ENCODE measurements around the gene CCNJL. TPM values are rescaled to one million over a fixed set of nuclear protein-coding genes. Genes with fewer than 3 reads are reported as not detected.

Gene CCNJL
- total and polyA plus RNA-seq, 2 of the 8 experiments (the other 6 are each of a cell fraction or from before 2014, with no cell fraction given) = 34.6 to 44.7 TPM

- H3K79me1 ChIP-seq (ENCODE audit: low read depth, low read length) = no peaks in the 10 kb centered on the region
- CTCF ChIA-PET (ENCODE audit: partially characterized antibody) = interaction anchor here (0.9 to 12.9 kb wide), 11 partner anchors 10 to 325 kb away, joined by 3 to 231 read pairs (median 7); partner anchors contain the start of gene C1QTNF2
- H3K4me1 ChIP-seq (replicated peaks in 1 of 4; ENCODE audit: control insufficient read depth in 3 of 4, insufficient read depth in 4 of 4, low read length in 3 of 4) = peaks cover 0 to 5% (median 4%) of the 10 kb centered on the region in 4 experiments; a peak in 5 of 7 replicates
- no peak overlapping the region for H2AFZ ChIP-seq (ENCODE audit: low read length)
- no peaks in the 10 kb centered on the region for H3K23me2 ChIP-seq (ENCODE audit: low read depth, low read length)
- no peak overlapping the region for H3K27ac ChIP-seq (ENCODE audit: low read depth, low read length)
- no peak overlapping the region for H2AK5ac ChIP-seq (ENCODE audit: low read depth, low read length)
- H3K4me2 ChIP-seq (ENCODE audit: insufficient read depth in 1 of 2, low read depth in 2 of 2, low read length in 2 of 2) = no peak overlapping the region
- no peak overlapping the region for H3K4me3 ChIP-seq (ENCODE audit: extremely low read depth in 1 of 4, insufficient read depth in 2 of 4, low read depth in 3 of 4, low read length in 4 of 4)
- H3K23ac ChIP-seq (ENCODE audit: insufficient read length) = no peak overlapping the region
- H4K91ac ChIP-seq (replicated peaks; ENCODE audit: insufficient read length, low read length) = no peak overlapping the region
- no peak overlapping the region for H3K18ac ChIP-seq (ENCODE audit: extremely low read depth, low read length)
- no peak for DNase-seq (ENCODE audit: low read depth in 1 of 2, low spot score in 2 of 2)
- no peak overlapping the region for H4K5ac ChIP-seq (ENCODE audit: insufficient read length, low read depth, low read length)
- no peak overlapping the region for H2BK12ac ChIP-seq (ENCODE audit: low read depth, low read length)
- H4K8ac ChIP-seq (ENCODE audit: extremely low read depth, insufficient read depth, low read length) = no peak overlapping the region
- WGBS, 2 experiments (ENCODE audit: extremely low coverage in 1 of 2, insufficient coverage in 1 of 2, insufficient read length in 1 of 2, insufficient replicate concordance in 2 of 2, low coverage in 1 of 2, low lambda C conversion rate in 2 of 2, missing lambda C conversion rate in 1 of 2) = 90% methylated on average over 6 of the region's 6 CpGs; no CpG with 5 or more reads in 1 of the 2 experiments
- no peaks in the 10 kb centered on the region for H3K79me2 ChIP-seq (ENCODE audit: control insufficient read depth in 1 of 2, insufficient read depth in 2 of 2, low read length in 2 of 2)
- H3K56ac ChIP-seq (replicated peaks; ENCODE audit: insufficient read length, low read depth, low read length) = no peak overlapping the region
- H3K36me3 ChIP-seq (ENCODE audit: control insufficient read depth in 2 of 4, insufficient read depth in 4 of 4, low read length in 3 of 4) = no peaks in the 10 kb centered on the region
- H2BK120ac ChIP-seq (replicated peaks; ENCODE audit: low read depth, low read length) = no peak overlapping the region
- FAIRE-seq = no peak
- POLR2A ChIA-PET (ENCODE audit: partially characterized antibody) = interaction anchor here (1.5 kb wide), 1 partner anchor 10 kb away, joined by 4 read pairs; no protein-coding TSS in a partner anchor
- no peaks in the 10 kb centered on the region for H4K20me1 ChIP-seq (replicated peaks in 1 of 2; ENCODE audit: control insufficient read depth in 1 of 2, insufficient read depth in 2 of 2, low read length in 2 of 2)
- H2BK15ac ChIP-seq (ENCODE audit: low read length) = no peak overlapping the region
- H2BK5ac ChIP-seq (ENCODE audit: low read depth, low read length) = no peak overlapping the region
- H3K9ac ChIP-seq (replicated peaks in 1 of 4; ENCODE audit: extremely low read depth in 1 of 4, low read depth in 3 of 4, low read length in 3 of 4) = no peak overlapping the region
- no peak overlapping the region for H2BK20ac ChIP-seq (ENCODE audit: low read length)
- H3K4ac ChIP-seq (replicated peaks; ENCODE audit: insufficient read length, low read depth, low read length) = no peak overlapping the region
- TF ChIP-seq EGR1 (IDR thresholded peaks at IDR 0.05; ENCODE audit: borderline replicate concordance, low read depth, low read length) = no peak
- TF ChIP-seq RFX5 (IDR thresholded peaks at IDR 0.05; ENCODE audit: borderline replicate concordance, low read depth, low read length) = no peak
- TF ChIP-seq HDAC6 (IDR thresholded peaks at IDR 0.05; ENCODE audit: low read depth, low read length) = no peak
- TF ChIP-seq RAD21 (IDR thresholded peaks at IDR 0.05 in 1 of 2, conservative IDR thresholded peaks at IDR 0.05 in 1 of 2; ENCODE audit: low read depth in 2 of 2, low read length in 2 of 2) = no peak
- no peak for TF ChIP-seq HDAC2 (IDR thresholded peaks at IDR 0.05; ENCODE audit: borderline replicate concordance in 1 of 2, low read depth in 2 of 2, low read length in 2 of 2)
- TF ChIP-seq EP300 (IDR thresholded peaks at IDR 0.05; ENCODE audit: borderline replicate concordance in 1 of 2, low read depth in 2 of 2, low read length in 2 of 2) = no peak
- TF ChIP-seq TAF7 (optimal IDR thresholded peaks at IDR 0.05; ENCODE audit: borderline replicate concordance, low read depth, low read length) = no peak
- TF ChIP-seq RBBP5 (IDR thresholded peaks at IDR 0.05; ENCODE audit: borderline replicate concordance, low read depth, low read length) = no peak
- no peak for TF ChIP-seq KDM4A (IDR thresholded peaks at IDR 0.05; ENCODE audit: low read depth, low read length, severe bottlenecking)
- no peak for TF ChIP-seq SUZ12 (IDR thresholded peaks at IDR 0.05; ENCODE audit: low read length)
- no peak for TF ChIP-seq JUND (IDR thresholded peaks at IDR 0.05; ENCODE audit: low read length)
- TF ChIP-seq CEBPB (IDR thresholded peaks at IDR 0.05; ENCODE audit: low read depth, low read length) = no peak
- H3K27me3 ChIP-seq (replicated peaks in 1 of 4; ENCODE audit: control insufficient read depth in 3 of 4, extremely low read depth in 1 of 4, insufficient read depth in 3 of 4, low read length in 3 of 4) = no peaks in the 10 kb centered on the region
- no peaks in the 10 kb centered on the region for H3K9me3 ChIP-seq (ENCODE audit: insufficient read depth in 2 of 2, low read depth in 1 of 2, low read length in 1 of 2)
- H3K14ac ChIP-seq (ENCODE audit: insufficient read length) = no peak overlapping the region
Measured at GRCh38 chr5:160347448-160347847, 35.1 kb upstream of the CCNJL start.

Data from H1 (cell line).